WI38 (cell line): ENCODE data around the gene PTK6.

Source experiments
- H3K4me3 ChIP-seq: 2 replicates; pipeline ENCODE4 v1.5.1; 2011; ENCODE audit warnings: low read depth, mild to moderate bottlenecking, control low read depth, low read length
- TF ChIP-seq, protein P1 (sequence below): IDR thresholded peaks from 2 replicates; pipeline ENCODE4 v1.5.1; 2012; ENCODE audit warnings: low read depth, mild to moderate bottlenecking, control low read depth, low read length

Gene PTK6

DNA sequence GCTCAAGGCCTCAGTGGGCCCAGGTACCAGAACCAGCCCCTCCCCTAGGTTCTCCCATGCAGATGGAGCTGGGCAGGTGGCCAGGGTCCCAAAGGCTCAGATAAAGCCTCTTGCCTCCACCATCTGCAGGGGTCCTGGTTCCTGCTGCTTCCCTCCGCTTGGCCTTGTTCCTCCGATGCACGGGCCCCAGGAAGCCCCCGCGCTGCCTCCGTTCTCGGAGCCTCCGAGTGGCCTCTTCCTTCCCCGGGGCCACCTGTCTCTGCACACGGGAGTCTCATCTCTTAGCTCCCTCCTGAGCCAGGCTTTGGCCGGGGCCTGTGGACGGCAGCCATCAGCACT, 1.9 kb upstream of the PTK6 start:
- H3K4me3 ChIP-seq, result no peak overlapping the region
- TF ChIP-seq, protein P1, sequence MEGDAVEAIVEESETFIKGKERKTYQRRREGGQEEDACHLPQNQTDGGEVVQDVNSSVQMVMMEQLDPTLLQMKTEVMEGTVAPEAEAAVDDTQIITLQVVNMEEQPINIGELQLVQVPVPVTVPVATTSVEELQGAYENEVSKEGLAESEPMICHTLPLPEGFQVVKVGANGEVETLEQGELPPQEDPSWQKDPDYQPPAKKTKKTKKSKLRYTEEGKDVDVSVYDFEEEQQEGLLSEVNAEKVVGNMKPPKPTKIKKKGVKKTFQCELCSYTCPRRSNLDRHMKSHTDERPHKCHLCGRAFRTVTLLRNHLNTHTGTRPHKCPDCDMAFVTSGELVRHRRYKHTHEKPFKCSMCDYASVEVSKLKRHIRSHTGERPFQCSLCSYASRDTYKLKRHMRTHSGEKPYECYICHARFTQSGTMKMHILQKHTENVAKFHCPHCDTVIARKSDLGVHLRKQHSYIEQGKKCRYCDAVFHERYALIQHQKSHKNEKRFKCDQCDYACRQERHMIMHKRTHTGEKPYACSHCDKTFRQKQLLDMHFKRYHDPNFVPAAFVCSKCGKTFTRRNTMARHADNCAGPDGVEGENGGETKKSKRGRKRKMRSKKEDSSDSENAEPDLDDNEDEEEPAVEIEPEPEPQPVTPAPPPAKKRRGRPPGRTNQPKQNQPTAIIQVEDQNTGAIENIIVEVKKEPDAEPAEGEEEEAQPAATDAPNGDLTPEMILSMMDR, result no peak

DNA sequence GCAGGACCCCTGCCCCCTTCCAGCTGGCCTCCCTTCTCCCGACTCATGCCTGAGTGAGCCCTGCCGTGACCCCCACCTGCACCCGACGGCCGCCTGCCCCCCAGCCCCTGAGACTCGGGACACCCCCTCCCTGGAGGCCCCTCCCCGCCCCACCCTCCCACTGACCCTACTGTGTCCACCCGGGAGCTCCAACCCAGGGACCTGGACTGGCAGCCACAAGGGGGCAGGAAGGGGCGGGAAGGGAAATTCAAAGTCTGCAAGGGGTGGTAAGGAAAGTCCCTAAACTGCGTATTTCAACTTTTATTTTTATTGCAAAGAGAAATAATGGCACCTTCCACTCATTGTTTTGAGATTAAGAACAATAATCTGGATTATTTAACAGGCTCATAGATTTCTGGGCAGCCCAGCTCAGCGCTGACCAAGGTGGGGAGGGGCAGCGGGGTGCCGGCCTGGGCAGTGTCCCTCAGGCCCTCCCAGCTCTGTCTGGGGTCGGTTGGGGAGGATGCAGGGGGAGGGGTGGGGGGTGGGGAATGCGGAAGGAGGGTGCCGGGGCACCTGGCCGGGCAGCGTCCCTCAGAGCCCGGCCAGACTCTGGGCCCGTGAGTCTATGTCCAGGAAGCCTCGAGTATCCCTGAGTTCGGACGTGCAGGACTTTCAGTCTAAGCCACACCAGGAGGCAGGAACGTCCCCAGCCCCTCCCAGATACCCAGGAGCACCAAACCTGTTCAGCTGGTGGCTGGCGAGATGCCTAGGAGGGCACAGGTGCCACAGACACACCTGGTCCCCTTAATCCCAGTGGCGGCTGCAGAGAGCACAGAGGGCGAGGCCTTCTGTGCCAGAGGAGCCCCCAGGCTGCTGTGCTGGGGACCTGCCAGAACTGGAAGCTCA, 1.3 kb upstream of the PTK6 start:
- TF ChIP-seq, protein P1, result no peak
- 0 out of 2 replicates have a peak overlapping the region, but pooled peaks have one; percentile 10 for H3K4me3 ChIP-seq

DNA sequence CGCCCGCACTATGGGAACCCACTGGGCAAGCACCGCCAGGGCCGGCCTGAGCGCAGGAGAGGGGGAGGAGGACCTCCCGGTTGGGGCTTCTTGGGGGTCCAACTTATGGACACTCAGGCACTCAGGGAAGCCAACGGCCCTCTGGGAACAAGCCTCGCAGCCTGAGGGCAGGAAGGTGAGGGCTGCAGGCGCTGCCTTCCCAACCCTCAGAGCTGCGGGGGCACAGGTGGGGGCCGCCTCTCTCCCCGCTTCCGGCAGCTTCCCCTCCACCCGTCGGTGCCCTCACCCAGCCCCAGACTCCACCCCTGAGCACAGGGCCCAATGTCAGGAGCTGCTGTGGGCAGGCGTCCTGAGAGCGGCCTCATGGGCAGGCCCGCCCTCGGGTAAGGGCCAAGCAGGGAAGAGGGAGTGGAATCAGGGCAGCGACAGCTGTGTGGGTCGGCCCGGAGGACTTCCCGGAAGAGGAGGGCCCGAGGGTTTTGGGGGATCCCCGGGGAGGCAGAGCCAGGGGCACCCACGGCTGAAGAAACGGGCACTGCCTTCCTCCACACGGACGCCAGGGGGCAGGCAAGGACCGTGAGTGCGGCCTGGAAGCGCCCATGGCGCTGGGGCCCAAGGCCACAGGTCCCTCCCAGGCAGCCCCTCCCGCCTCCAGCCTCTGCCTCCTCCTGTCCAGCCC, 488 bp upstream of the PTK6 start:
- TF ChIP-seq, protein P1, result peak; percentile 83
- 0 out of 2 replicates have a peak overlapping the region, but pooled peaks have one; percentile 10 for H3K4me3 ChIP-seq

DNA sequence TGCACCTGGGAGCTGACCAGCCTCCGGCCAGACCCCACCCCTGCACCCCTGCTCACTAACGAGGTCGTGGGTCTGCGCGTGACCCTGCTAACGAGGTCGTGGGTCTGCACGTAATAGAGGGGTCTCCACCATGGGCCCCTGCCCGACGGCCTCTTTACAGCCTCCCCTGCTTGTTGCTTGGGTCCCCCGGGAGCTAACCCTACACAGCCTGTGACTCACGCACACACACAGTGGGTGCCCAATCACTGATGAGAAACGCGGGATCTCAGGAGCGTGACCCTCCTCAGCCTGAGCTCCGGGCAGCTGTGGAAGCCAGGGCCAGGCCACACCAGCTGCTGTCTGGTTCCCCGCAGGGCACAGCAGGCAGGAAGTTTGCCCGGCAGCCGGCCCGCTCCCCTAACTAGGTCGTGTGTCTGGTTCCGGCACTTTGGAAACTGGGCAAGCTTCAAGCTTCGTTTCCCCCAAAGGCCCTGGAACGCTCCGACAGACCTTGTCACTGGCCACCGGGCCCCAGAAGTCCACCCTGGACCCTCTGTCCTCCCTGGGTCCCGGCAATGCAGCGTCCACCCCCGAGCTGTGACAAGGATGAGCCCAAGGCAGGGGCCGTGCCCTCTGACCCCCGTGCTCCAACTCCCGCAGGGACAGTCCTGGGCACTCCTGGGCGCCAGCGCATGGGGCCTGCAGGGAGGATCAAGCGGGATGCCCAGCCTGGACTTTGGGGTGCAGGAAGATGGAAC, 767 bp downstream of the PTK6 start:
- no peak overlapping the region for H3K4me3 ChIP-seq
- TF ChIP-seq, protein P1, result no peak

DNA sequence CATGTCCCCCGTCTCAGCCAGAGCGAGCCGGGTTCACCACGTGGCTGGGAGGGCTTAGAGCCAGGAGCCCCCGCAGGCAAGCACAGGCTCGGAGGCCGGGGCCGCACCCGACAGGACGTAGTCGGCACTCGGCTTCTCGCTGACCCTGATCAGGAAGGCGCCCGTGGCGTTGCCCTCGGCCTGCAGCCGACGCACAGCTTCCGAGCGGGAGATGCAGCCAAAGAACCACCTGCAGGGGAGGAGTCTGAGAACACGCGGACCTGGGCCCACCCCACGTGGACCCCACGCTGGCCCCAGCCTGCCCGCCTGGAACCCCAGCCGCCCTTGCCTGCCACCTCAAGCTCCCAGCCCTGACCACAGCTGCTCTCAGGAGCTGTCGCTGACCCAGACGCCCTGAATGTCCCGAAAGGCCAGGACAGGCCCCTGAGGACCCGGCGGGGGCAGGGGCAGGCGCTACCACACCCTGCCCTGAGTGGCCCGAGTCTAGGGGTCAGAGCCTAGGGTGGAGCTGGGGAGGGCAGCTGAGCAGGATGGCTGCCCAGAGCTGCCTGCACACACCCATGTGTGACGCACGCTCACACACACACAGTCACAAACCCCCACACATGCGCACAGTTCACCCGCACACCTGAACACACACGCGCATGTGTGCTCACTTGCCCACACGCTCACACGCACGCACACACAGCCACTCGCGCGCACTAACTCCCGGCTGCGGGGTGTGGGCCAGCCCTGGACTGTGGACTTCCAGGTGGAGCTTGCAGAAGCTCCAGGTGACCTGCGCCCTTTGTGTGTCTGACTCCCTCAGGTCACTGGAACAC, 2.1 kb downstream of the PTK6 start:
- TF ChIP-seq, protein P1, result no peak
- H3K4me3 ChIP-seq, result no peak overlapping the region

DNA sequence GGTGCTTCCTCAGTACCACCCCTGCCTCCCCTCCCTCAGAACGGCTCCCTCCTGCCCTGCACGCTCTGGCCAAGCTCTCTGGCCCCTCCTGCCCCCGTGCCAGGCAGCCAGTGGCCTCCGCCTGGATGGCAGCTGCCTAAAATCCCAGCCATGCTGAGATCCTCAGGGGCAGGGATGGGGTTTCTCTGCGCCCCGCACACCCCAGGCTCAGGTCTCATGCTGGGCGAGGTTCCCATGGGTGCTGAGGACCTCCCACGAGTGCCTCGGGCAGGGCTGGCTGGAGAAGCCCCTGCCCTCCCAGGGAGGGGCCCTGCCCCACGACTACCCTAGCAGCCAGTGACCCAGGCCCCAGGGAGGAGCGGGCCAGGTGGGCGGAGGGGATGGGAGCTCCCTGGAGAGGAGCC, 2.7 kb downstream of the PTK6 start:
- TF ChIP-seq, protein P1, result no peak
- no peak overlapping the region for H3K4me3 ChIP-seq
